T-helper 1 cell treated with Interleukin-12 subunit alpha and Interleukin-12 subunit beta and Interleukin-4 antibody, amounts not matched to agents 30 μg/mL and 1 μg/mL, for 36 hours (primary cell): ENCODE measurements around the gene CBX1.
A peak's percentile ranks its signal among the peaks of the same experiment; 100 is the strongest.
"Not testable (repeated sequence)": the region's sequence is repeated elsewhere in the genome, so short reads cannot be mapped to it uniquely, and the experiment has no call there.

ENCODE experiments used
- H3K27ac Mint-ChIP-seq: one replicate; pipeline ENCODE4 v1.8.0; 2021; ENCODE audit warnings: mild to moderate bottlenecking, mixed read lengths
- H3K27me3 Mint-ChIP-seq: one replicate; pipeline ENCODE4 v1.8.0; 2021; ENCODE audit warnings: low read depth, mixed read lengths
- H3K36me3 Mint-ChIP-seq: one replicate; pipeline ENCODE4 v1.8.0; 2021; ENCODE audit warnings: low read depth, mixed read lengths
- H3K4me1 Mint-ChIP-seq: one replicate; pipeline ENCODE4 v1.8.0; 2021; ENCODE audit warnings: low read depth, mixed read lengths
- H3K4me3 Mint-ChIP-seq: one replicate; pipeline ENCODE4 v1.8.0; 2021; ENCODE audit warnings: mild to moderate bottlenecking, moderate library complexity, mixed read lengths
- H3K9me3 Mint-ChIP-seq: one replicate; pipeline ENCODE4 v1.8.0; 2021; ENCODE audit warnings: mixed read lengths

CBX1 gene

GRCh38 chr17:48070195-48070594 is 31.1 kb downstream of the CBX1 start:
- Mint-ChIP-seq H3K27ac (no peak overlapping the region), H3K4me1 (peaks cover 8% of the 10 kb centered on the region), H3K36me3 (peaks cover 30% of the 10 kb centered on the region), H3K27me3 (no peaks in the 10 kb centered on the region), H3K9me3 (no peaks in the 10 kb centered on the region), H3K4me3 (no peak overlapping the region)

- Mint-ChIP-seq H3K9me3 (no peaks in the 10 kb centered on the region), H3K27me3 (no peaks in the 10 kb centered on the region), H3K4me1 (peaks cover 11% of the 10 kb centered on the region), H3K4me3 (no peak overlapping the region), H3K36me3 (peaks cover 29% of the 10 kb centered on the region), H3K27ac (no peak overlapping the region)
Observed at GRCh38 chr17:48068491-48068961, 32.8 kb downstream of the CBX1 start.

- H3K36me3 Mint-ChIP-seq, result peaks cover 28% of the 10 kb centered on the region
- not testable (repeated sequence) for H3K9me3 Mint-ChIP-seq, H3K27me3 Mint-ChIP-seq, H3K4me1 Mint-ChIP-seq, H3K27ac Mint-ChIP-seq, H3K4me3 Mint-ChIP-seq
Observed at GRCh38 chr17:48067808-48068207, 33.5 kb downstream of the CBX1 start.

- no peaks in the 10 kb centered on the region for H3K27me3 Mint-ChIP-seq
- H3K4me1 Mint-ChIP-seq, result peaks cover 10% of the 10 kb centered on the region
- H3K27ac Mint-ChIP-seq, result no peak overlapping the region
- peaks cover 31% of the 10 kb centered on the region for H3K36me3 Mint-ChIP-seq
- H3K4me3 Mint-ChIP-seq, result no peak overlapping the region
- no peaks in the 10 kb centered on the region for H3K9me3 Mint-ChIP-seq
Observed at GRCh38 chr17:48067245-48067644, 34.0 kb downstream of the CBX1 start.

GRCh38 chr17:48066656-48067055 is 34.6 kb downstream of the CBX1 start:
- H3K9me3 Mint-ChIP-seq, result no peaks in the 10 kb centered on the region
- no peak overlapping the region for H3K4me3 Mint-ChIP-seq
- H3K36me3 Mint-ChIP-seq, result peaks cover 31% of the 10 kb centered on the region
- H3K27me3 Mint-ChIP-seq, result no peaks in the 10 kb centered on the region
- peak overlapping the region; percentile 59 for H3K27ac Mint-ChIP-seq
- peaks cover 10% of the 10 kb centered on the region for H3K4me1 Mint-ChIP-seq

GRCh38 chr17:48066192-48066591 is 35.1 kb downstream of the CBX1 start:
- Mint-ChIP-seq H3K27me3 (no peaks in the 10 kb centered on the region), H3K27ac (no peak overlapping the region), H3K4me1 (peaks cover 10% of the 10 kb centered on the region), H3K36me3 (peaks cover 32% of the 10 kb centered on the region), H3K4me3 (no peak overlapping the region), H3K9me3 (no peaks in the 10 kb centered on the region)

- Mint-ChIP-seq H3K27ac (no peak overlapping the region), H3K36me3 (peaks cover 25% of the 10 kb centered on the region), H3K4me1 (peaks cover 12% of the 10 kb centered on the region), H3K4me3 (no peak overlapping the region), H3K27me3 (no peaks in the 10 kb centered on the region), H3K9me3 (no peaks in the 10 kb centered on the region)
Observed at GRCh38 chr17:48064638-48065037, 36.6 kb downstream of the CBX1 start.

GRCh38 chr17:48062273-48062672 is 39.0 kb downstream of the CBX1 start:
- no peaks in the 10 kb centered on the region for H3K27me3 Mint-ChIP-seq
- H3K36me3 Mint-ChIP-seq, result peaks cover 41% of the 10 kb centered on the region
- H3K4me1 Mint-ChIP-seq, result peaks cover 16% of the 10 kb centered on the region
- H3K9me3 Mint-ChIP-seq, result no peaks in the 10 kb centered on the region
- no peak overlapping the region for H3K4me3 Mint-ChIP-seq
- no peak overlapping the region for H3K27ac Mint-ChIP-seq

- peaks cover 28% of the 10 kb centered on the region for H3K4me1 Mint-ChIP-seq
- H3K27me3 Mint-ChIP-seq, result no peaks in the 10 kb centered on the region
- peaks cover 53% of the 10 kb centered on the region for H3K36me3 Mint-ChIP-seq
- no peak overlapping the region for H3K4me3 Mint-ChIP-seq
- H3K27ac Mint-ChIP-seq, result no peak overlapping the region
- H3K9me3 Mint-ChIP-seq, result no peaks in the 10 kb centered on the region
Observed at GRCh38 chr17:48060249-48060648, 41.0 kb downstream of the CBX1 start.

GRCh38 chr17:48059125-48059668 is 42.1 kb downstream of the CBX1 start:
- Mint-ChIP-seq H3K27me3 (no peaks in the 10 kb centered on the region), H3K36me3 (peaks cover 53% of the 10 kb centered on the region), H3K4me3 (no peak overlapping the region), H3K4me1 (peaks cover 29% of the 10 kb centered on the region), H3K9me3 (no peaks in the 10 kb centered on the region), H3K27ac (no peak overlapping the region)

GRCh38 chr17:48058393-48059124 is 42.7 kb downstream of the CBX1 start:
- no peaks in the 10 kb centered on the region for H3K9me3 Mint-ChIP-seq
- no peaks in the 10 kb centered on the region for H3K27me3 Mint-ChIP-seq
- H3K4me3 Mint-ChIP-seq, result no peak overlapping the region
- H3K36me3 Mint-ChIP-seq, result peaks cover 53% of the 10 kb centered on the region
- H3K27ac Mint-ChIP-seq, result no peak overlapping the region
- peaks cover 30% of the 10 kb centered on the region for H3K4me1 Mint-ChIP-seq

GRCh38 chr17:48057626-48058025 is 43.7 kb downstream of the CBX1 start:
- Mint-ChIP-seq H3K4me3 (no peak overlapping the region), H3K27ac (peak overlapping the region; percentile 57), H3K36me3 (peaks cover 58% of the 10 kb centered on the region), H3K9me3 (no peaks in the 10 kb centered on the region), H3K27me3 (no peaks in the 10 kb centered on the region), H3K4me1 (peaks cover 40% of the 10 kb centered on the region)

GRCh38 chr17:48056879-48057278 is 44.4 kb downstream of the CBX1 start:
- H3K36me3 Mint-ChIP-seq, result peaks cover 59% of the 10 kb centered on the region
- peak overlapping the region; percentile 37 for H3K27ac Mint-ChIP-seq
- H3K27me3 Mint-ChIP-seq, result no peaks in the 10 kb centered on the region
- H3K9me3 Mint-ChIP-seq, result no peaks in the 10 kb centered on the region
- peak overlapping the region; percentile 67 for H3K4me3 Mint-ChIP-seq
- peaks cover 46% of the 10 kb centered on the region for H3K4me1 Mint-ChIP-seq

- Mint-ChIP-seq H3K4me1 (peaks cover 49% of the 10 kb centered on the region), H3K36me3 (peaks cover 63% of the 10 kb centered on the region), H3K27ac (peak overlapping the region; percentile 89), H3K9me3 (no peaks in the 10 kb centered on the region), H3K4me3 (peak overlapping the region; percentile 67), H3K27me3 (no peaks in the 10 kb centered on the region)
Observed at GRCh38 chr17:48056246-48056745, 45.0 kb downstream of the CBX1 start.

GRCh38 chr17:48055531-48056245 is 45.6 kb downstream of the CBX1 start:
- Mint-ChIP-seq H3K4me3 (peak overlapping the region; percentile 67), H3K36me3 (peaks cover 67% of the 10 kb centered on the region), H3K27me3 (no peaks in the 10 kb centered on the region), H3K9me3 (no peaks in the 10 kb centered on the region), H3K27ac (peak overlapping the region; percentile 89), H3K4me1 (peaks cover 51% of the 10 kb centered on the region)
